BJ (cell line): ENCODE measurements around the gene EFNA2. TPM values are rescaled to one million over a fixed set of nuclear protein-coding genes. Genes with fewer than 3 reads are reported as not detected.

Experiments
- CTCF ChIA-PET: fragments of 350-600 bp; formaldehyde crosslinking; extraction: SDS; loops from one replicate; lab custom pipeline; 2021; ENCODE audit warnings: antibody characterized with exemption, inconsistent platforms; lab: Yijun Ruan, JAX
- POLR2A ChIA-PET: fragments of 300-600 bp; sonication (Branson Sonifier 250); formaldehyde crosslinking; extraction: SDS; loops from one replicate; lab custom pipeline; 2021; ENCODE audit warnings: antibody characterized with exemption; lab: Charles Lee
- DNase-seq: peaks from one replicate; pipeline ENCODE4 v3.0.0-alpha.2; 2011; ENCODE audit warnings: low read depth
- H3K27me3 ChIP-seq: 2 replicates; pipeline ENCODE4 v1.6.0; 2011; ENCODE audit warnings: low read length; ENCODE audit not compliant: control insufficient read depth, insufficient read depth
- H3K36me3 ChIP-seq: 2 replicates; pipeline ENCODE4 v1.5.1; 2011; ENCODE audit warnings: low read length; ENCODE audit not compliant: control insufficient read depth, insufficient read depth
- H3K4me3 ChIP-seq: 2 replicates; pipeline ENCODE4 v1.5.1; 2011; ENCODE audit warnings: low read depth, mild to moderate bottlenecking, control low read depth, low read length
- CTCF ChIP-seq: IDR thresholded peaks from 2 replicates; pipeline ENCODE4 v1.5.1; 2011; ENCODE audit warnings: low read depth, mild to moderate bottlenecking, control low read depth, inconsistent platforms, low read length, moderate library complexity; ENCODE audit not compliant: insufficient read depth
- polyA plus RNA-seq: library from polyadenylated mRNA; depleted of rRNA; stranded (reverse); fragments of >200 nt; gene quantifications from 2 replicates; pipeline ENCODE4 v1.2.3, GENCODE V29; 2011

The EFNA2 gene
- polyA plus RNA-seq, 1 experiment = not detected

- no peak for DNase-seq
- H3K27me3 ChIP-seq = no peaks in the 10 kb centered on the region
- no peak for TF ChIP-seq CTCF
- H3K4me3 ChIP-seq = peak overlapping the region; percentile 81
- POLR2A ChIA-PET = interaction anchor here (4.5 kb wide), 1 partner anchor 22 kb away, joined by 78 read pairs; the partner anchor contains the start of gene CIRBP
- H3K36me3 ChIP-seq = peaks cover 15% of the 10 kb centered on the region
- CTCF ChIA-PET = interaction anchor here (7.5 kb wide), 1 partner anchor 16 kb away, joined by 437 read pairs; the partner anchor contains the start of gene CIRBP
These were observed 37.9 kb upstream of the EFNA2 start for GRCh38 chr19:1247748-1248138.

GRCh38 chr19:1248139-1248785 lies 37.4 kb upstream of the EFNA2 start, which contains the start of gene MIDN:
Gene MIDN, plus strand, starts transcription at chr19:1248583. Its CDS starts 1,714 bp downstream, at chr19:1250297.
- H3K27me3 ChIP-seq = no peaks in the 10 kb centered on the region
- DNase-seq = no peak
- CTCF ChIA-PET = interaction anchor here (1.0 kb wide), 3 partner anchors 11 to 18 kb away, joined by 3 to 12 read pairs (median 3); no protein-coding TSS in a partner anchor
- TF ChIP-seq CTCF = peak; percentile 56
- H3K36me3 ChIP-seq = peaks cover 15% of the 10 kb centered on the region
- peak within 1 kb of the TSS; percentile 81 for H3K4me3 ChIP-seq
- POLR2A ChIA-PET = interaction anchor here (1.0 kb wide), 1 partner anchor 21 kb away, joined by 8 read pairs; the partner anchor contains the start of gene CIRBP

- TF ChIP-seq CTCF = peak; percentile 47
- peak overlapping the region; percentile 81 for H3K4me3 ChIP-seq
- H3K27me3 ChIP-seq = no peaks in the 10 kb centered on the region
- no peak for DNase-seq
- H3K36me3 ChIP-seq = peaks cover 16% of the 10 kb centered on the region
- POLR2A ChIA-PET = interaction anchor here (1.0 kb wide), 1 partner anchor 20 kb away, joined by 8 read pairs; the partner anchor contains the start of gene CIRBP
- CTCF ChIA-PET = interaction anchor here (0.6 to 1.0 kb wide), 6 partner anchors 10 to 23 kb away, joined by 3 to 12 read pairs (median 3); no protein-coding TSS in a partner anchor
These were observed 36.8 kb upstream of the EFNA2 start for GRCh38 chr19:1248786-1249297.

GRCh38 chr19:1249298-1249989 lies 36.2 kb upstream of the EFNA2 start:
- H3K36me3 ChIP-seq = peaks cover 20% of the 10 kb centered on the region
- H3K27me3 ChIP-seq = no peaks in the 10 kb centered on the region
- POLR2A ChIA-PET = interaction anchor here (1.0 kb wide), 1 partner anchor 20 kb away, joined by 8 read pairs; the partner anchor contains the start of gene CIRBP
- CTCF ChIA-PET = interaction anchor here (0.6 to 1.0 kb wide), 7 partner anchors 10 to 23 kb away, joined by 3 to 12 read pairs (median 3); no protein-coding TSS in a partner anchor
- no peak for DNase-seq
- H3K4me3 ChIP-seq = peak overlapping the region; percentile 81
- TF ChIP-seq CTCF = no peak
